ENCODE data around the gene PARD3. TPM values are rescaled to one million over a fixed set of nuclear protein-coding genes. Genes with fewer than 3 reads are reported as not detected.

The PARD3 gene
- total RNA-seq, 1 donor from 2014 or later, result 51.2 TPM

- Mint-ChIP-seq H3K4me1 (peaks cover 27% of the 10 kb centered on the region), H3K27me3 (ENCODE audit: low read depth) (no peaks in the 10 kb centered on the region), H3K4me3 (no peak overlapping the region), H3K27ac (ENCODE audit: unreplicated experiment) (peak overlapping the region; percentile 5), H3K36me3 (ENCODE audit: low read depth) (no peaks in the 10 kb centered on the region), H3K9me3 (no peaks in the 10 kb centered on the region)
- DNase-seq (ENCODE audit: low read depth, low spot score), result no peak
- no peak for TF ChIP-seq CTCF (conservative IDR thresholded peaks at IDR 0.05)
Observed at GRCh38 chr10:34802692-34803091, 12.4 kb downstream of the PARD3 start.

GRCh38 chr10:34801097-34801733, 13.9 kb downstream of the PARD3 start:
- no peaks in the 10 kb centered on the region for H3K27me3 Mint-ChIP-seq (ENCODE audit: low read depth)
- DNase-seq (ENCODE audit: low read depth, low spot score), result no peak
- H3K9me3 Mint-ChIP-seq, result no peaks in the 10 kb centered on the region
- TF ChIP-seq CTCF (conservative IDR thresholded peaks at IDR 0.05), result no peak
- H3K27ac Mint-ChIP-seq (ENCODE audit: unreplicated experiment), result peak overlapping the region; percentile 14
- no peak overlapping the region for H3K4me3 Mint-ChIP-seq
- peaks cover 27% of the 10 kb centered on the region for H3K4me1 Mint-ChIP-seq
- no peaks in the 10 kb centered on the region for H3K36me3 Mint-ChIP-seq (ENCODE audit: low read depth)

DNA sequence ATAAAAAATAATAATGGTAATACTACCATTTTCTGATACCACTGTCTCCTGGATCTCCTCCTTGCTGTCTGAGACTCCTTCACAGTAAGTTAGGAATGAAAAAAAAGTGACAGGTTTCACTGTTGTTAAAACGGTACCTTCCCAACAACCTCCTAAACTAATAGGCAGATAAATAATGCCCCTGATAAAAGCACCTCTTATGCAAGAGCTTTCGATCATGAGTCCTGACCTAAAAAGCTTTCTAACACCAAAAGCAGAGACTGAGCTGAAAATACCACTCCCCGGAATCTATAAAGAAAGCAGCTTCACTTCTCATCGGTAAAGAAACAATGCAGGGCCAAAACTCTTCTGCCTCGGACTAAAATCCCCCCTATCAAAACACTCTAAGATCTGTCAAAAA, 14.5 kb downstream of the PARD3 start:
- peak overlapping the region; percentile 14 for H3K27ac Mint-ChIP-seq (ENCODE audit: unreplicated experiment)
- H3K27me3 Mint-ChIP-seq (ENCODE audit: low read depth), result no peaks in the 10 kb centered on the region
- no peak overlapping the region for H3K4me3 Mint-ChIP-seq
- no peaks in the 10 kb centered on the region for H3K36me3 Mint-ChIP-seq (ENCODE audit: low read depth)
- H3K9me3 Mint-ChIP-seq, result no peaks in the 10 kb centered on the region
- no peak for TF ChIP-seq CTCF (conservative IDR thresholded peaks at IDR 0.05)
- DNase-seq (ENCODE audit: low read depth, low spot score), result no peak
- H3K4me1 Mint-ChIP-seq, result peaks cover 27% of the 10 kb centered on the region

GRCh38 chr10:34798654-34799053, 16.4 kb downstream of the PARD3 start:
- no peak overlapping the region for H3K27ac Mint-ChIP-seq (ENCODE audit: unreplicated experiment)
- DNase-seq (ENCODE audit: low read depth, low spot score), result no peak
- peaks cover 30% of the 10 kb centered on the region for H3K4me1 Mint-ChIP-seq
- TF ChIP-seq CTCF (conservative IDR thresholded peaks at IDR 0.05), result no peak
- H3K9me3 Mint-ChIP-seq, result no peaks in the 10 kb centered on the region
- no peak overlapping the region for H3K4me3 Mint-ChIP-seq
- no peaks in the 10 kb centered on the region for H3K27me3 Mint-ChIP-seq (ENCODE audit: low read depth)
- H3K36me3 Mint-ChIP-seq (ENCODE audit: low read depth), result no peaks in the 10 kb centered on the region

- no peak overlapping the region for H3K27ac Mint-ChIP-seq (ENCODE audit: unreplicated experiment)
- H3K4me1 Mint-ChIP-seq, result peaks cover 34% of the 10 kb centered on the region
- TF ChIP-seq CTCF (conservative IDR thresholded peaks at IDR 0.05), result no peak
- H3K36me3 Mint-ChIP-seq (ENCODE audit: low read depth), result no peaks in the 10 kb centered on the region
- H3K27me3 Mint-ChIP-seq (ENCODE audit: low read depth), result no peaks in the 10 kb centered on the region
- no peak overlapping the region for H3K4me3 Mint-ChIP-seq
- no peaks in the 10 kb centered on the region for H3K9me3 Mint-ChIP-seq
- no peak for DNase-seq (ENCODE audit: low read depth, low spot score)
Observed at GRCh38 chr10:34797155-34797554, 17.9 kb downstream of the PARD3 start.

Data from neural crest cell (in vitro differentiated cells).